Measurements from ENCODE around the gene RGL1.

DNA sequence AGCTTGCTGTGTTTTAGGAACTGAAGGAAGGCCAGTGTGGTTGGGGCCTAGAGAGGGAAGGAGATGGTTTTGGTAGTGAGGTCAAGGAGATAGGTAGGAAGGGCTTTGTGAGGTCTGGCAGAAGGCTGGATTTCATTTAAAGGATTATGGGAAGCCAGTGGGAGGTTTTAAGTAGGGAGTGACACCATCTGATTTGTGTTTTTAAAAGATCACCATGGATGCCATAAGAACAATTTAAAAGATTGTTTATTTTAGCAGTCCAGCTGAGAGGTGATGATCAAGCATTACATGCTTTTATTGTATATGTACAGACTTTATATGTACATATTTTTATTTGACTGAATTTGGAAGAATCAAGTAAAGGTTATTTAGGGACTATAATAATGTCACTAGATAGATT lies 26.4 kb downstream of the RGL1 start:
- TF ChIP-seq, protein P1, sequence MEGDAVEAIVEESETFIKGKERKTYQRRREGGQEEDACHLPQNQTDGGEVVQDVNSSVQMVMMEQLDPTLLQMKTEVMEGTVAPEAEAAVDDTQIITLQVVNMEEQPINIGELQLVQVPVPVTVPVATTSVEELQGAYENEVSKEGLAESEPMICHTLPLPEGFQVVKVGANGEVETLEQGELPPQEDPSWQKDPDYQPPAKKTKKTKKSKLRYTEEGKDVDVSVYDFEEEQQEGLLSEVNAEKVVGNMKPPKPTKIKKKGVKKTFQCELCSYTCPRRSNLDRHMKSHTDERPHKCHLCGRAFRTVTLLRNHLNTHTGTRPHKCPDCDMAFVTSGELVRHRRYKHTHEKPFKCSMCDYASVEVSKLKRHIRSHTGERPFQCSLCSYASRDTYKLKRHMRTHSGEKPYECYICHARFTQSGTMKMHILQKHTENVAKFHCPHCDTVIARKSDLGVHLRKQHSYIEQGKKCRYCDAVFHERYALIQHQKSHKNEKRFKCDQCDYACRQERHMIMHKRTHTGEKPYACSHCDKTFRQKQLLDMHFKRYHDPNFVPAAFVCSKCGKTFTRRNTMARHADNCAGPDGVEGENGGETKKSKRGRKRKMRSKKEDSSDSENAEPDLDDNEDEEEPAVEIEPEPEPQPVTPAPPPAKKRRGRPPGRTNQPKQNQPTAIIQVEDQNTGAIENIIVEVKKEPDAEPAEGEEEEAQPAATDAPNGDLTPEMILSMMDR (IDR thresholded peaks at IDR 0.05) = no peak
- TF ChIP-seq POLR2A (IDR thresholded peaks at IDR 0.05) = no peak
